Mesodermal cell (in vitro differentiated cells): ENCODE data around the gene PROS1.
"Not testable (repeated sequence)": the region's sequence is repeated elsewhere in the genome, so short reads cannot be mapped to it uniquely, and the experiment has no call there.

Experiments
- H3K27ac ChIP-seq: 2 replicates; pipeline ENCODE4 v1.7.0; 2013; ENCODE audit warnings: mild to moderate bottlenecking, low read depth, low read length, moderate library complexity; ENCODE audit not compliant: severe bottlenecking
- H3K36me3 ChIP-seq: 2 replicates; pipeline ENCODE4 v1.7.1; 2013; ENCODE audit warnings: mild to moderate bottlenecking, low read length, moderate library complexity; ENCODE audit not compliant: control insufficient read depth, insufficient read depth
- H3K4me1 ChIP-seq: one replicate; pipeline ENCODE4 v1.7.1; 2013; ENCODE audit warnings: mild to moderate bottlenecking, low read length; ENCODE audit not compliant: insufficient read depth, control insufficient read depth, poor library complexity, severe bottlenecking
- H3K4me3 ChIP-seq: 2 replicates; pipeline ENCODE4 v1.7.0; 2013; ENCODE audit warnings: low read length, control low read depth, mild to moderate bottlenecking; ENCODE audit not compliant: insufficient read depth, poor library complexity, severe bottlenecking; ENCODE audit errors: extremely low read depth
- H3K9me3 ChIP-seq: 2 replicates; pipeline ENCODE4 v1.7.1; 2013; ENCODE audit warnings: mild to moderate bottlenecking, low read length, moderate library complexity; ENCODE audit not compliant: control insufficient read depth
- WGBS, 2 experiments: methylation state at CpG; one replicate each; pipeline ENCODE4 v1.1.5; 2013; ENCODE audit warnings: missing lambda C conversion rate in 2 of 2; ENCODE audit not compliant: insufficient coverage in 2 of 2; 5-methylcytosine and 5-hydroxymethylcytosine counted together

PROS1 gene

GRCh38 chr3:93969997-93970396, 3.7 kb downstream of the PROS1 start:
- peak overlapping the region; percentile 93 for H3K27ac ChIP-seq
- no peaks in the 10 kb centered on the region for H3K9me3 ChIP-seq
- WGBS, 2 experiments, result 100% methylated on average over 1 of the region's 1 CpG; no CpG with 5 or more reads in 1 of the 2 experiments
- H3K4me3 ChIP-seq, result no peak overlapping the region
- H3K4me1 ChIP-seq, result peaks cover 8% of the 10 kb centered on the region
- H3K36me3 ChIP-seq, result no peaks in the 10 kb centered on the region

DNA sequence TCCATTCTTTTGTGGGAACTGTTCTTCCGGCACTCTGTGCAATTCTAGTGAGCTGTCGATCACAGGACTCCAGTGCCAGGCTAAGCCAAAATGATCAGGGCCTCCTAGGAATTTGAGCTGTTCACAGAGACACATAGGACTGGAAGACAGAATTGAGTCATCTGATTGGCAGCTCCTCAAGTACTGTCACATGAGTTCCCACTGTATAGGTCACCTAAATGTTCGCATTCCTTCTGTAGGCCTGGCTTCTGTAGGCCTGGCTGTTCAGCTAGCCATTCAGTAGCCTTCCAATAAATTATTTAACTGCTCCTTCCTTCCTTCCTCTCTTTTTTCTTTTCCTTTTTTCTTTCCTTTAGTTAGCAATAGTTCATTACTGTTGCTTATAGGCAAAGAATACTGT, 4.3 kb downstream of the PROS1 start:
- Histone ChIP-seq H3K4me1 (peaks cover 8% of the 10 kb centered on the region), H3K9me3 (no peaks in the 10 kb centered on the region), H3K36me3 (no peaks in the 10 kb centered on the region), H3K27ac (peak overlapping the region; percentile 93), H3K4me3 (no peak overlapping the region)
- WGBS, 2 experiments, result 87 to 96% methylated on average over 3 of the region's 3 CpGs

DNA sequence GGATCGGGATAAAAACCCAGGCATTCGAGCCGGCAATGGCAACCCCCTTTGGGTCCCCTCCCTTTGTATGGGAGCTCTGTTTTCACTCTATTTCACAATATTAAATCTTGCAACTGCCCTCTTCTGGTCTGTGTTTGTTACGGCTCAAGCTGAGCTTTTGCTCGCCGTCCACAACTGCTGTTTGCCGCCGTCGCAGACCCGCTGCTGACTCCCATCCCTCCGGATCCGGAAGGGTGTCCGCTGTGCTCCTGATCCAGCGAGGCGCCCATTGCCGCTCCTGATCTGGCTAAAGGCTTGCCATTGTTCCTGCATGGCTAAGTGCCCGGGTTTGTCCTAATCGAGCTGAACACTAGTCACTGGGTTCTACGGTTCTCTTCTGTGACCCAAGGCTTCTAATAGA, 8.6 kb downstream of the PROS1 start:
- not testable (repeated sequence) for H3K4me1 ChIP-seq, H3K4me3 ChIP-seq, H3K27ac ChIP-seq, H3K36me3 ChIP-seq, H3K9me3 ChIP-seq
- 85 to 93% methylated on average over 18 to 19 of the region's 19 CpGs for WGBS, 2 experiments

DNA sequence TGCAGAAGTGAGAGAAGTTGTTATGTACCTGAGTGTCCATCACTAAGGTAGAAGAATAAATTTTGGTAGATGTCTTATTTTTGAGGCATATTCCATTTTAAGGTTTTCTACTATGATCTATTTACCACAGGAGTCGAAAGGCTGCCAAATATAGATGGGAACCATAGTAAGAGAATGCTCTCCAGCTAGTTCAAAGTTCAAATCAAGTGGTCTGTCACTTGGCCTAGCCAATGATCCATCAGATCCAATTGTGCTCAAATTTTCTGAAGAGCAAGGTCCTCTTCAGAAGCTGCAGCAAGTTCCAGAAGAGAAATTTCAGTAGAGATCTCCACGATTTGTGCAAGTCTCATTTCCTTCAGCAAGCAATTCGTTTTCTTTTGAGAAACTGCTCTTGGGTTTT, 10.9 kb downstream of the PROS1 start:
- H3K4me3 ChIP-seq, result no peak overlapping the region
- no peak overlapping the region for H3K27ac ChIP-seq
- WGBS, 2 experiments, result 44 to 74% methylated on average over 2 of the region's 3 CpGs
- H3K36me3 ChIP-seq, result no peaks in the 10 kb centered on the region
- H3K9me3 ChIP-seq, result no peaks in the 10 kb centered on the region
- H3K4me1 ChIP-seq, result no peaks in the 10 kb centered on the region

DNA sequence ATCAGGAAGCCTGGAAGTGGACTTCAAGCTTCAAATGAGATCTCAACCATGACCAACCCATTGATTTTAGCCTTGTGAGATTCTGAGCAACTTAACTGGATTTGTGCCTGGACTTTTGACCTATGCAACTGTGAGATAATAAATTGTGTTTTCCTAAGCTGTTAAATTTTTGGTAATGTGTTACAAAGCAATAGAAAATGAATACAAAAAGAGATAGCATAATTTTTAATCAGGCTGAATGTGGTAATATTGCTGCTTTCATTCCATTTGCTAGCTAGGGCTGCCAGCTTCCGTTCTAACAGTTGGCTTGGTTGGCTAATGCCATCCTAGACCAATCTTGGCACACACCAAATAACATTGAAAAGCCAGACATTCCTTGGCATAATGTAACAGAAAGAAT, 12.2 kb downstream of the PROS1 start:
- H3K4me1 ChIP-seq, result no peaks in the 10 kb centered on the region
- no peak overlapping the region for H3K4me3 ChIP-seq
- WGBS, 2 experiments, result no CpG with 5 or more reads among the region's 1 CpG
- H3K9me3 ChIP-seq, result no peaks in the 10 kb centered on the region
- no peaks in the 10 kb centered on the region for H3K36me3 ChIP-seq
- H3K27ac ChIP-seq, result no peak overlapping the region

- no peaks in the 10 kb centered on the region for H3K36me3 ChIP-seq
- no CpG with 5 or more reads among the region's 1 CpG for WGBS, 2 experiments
- H3K9me3 ChIP-seq, result no peaks in the 10 kb centered on the region
- no peaks in the 10 kb centered on the region for H3K4me1 ChIP-seq
- no peak overlapping the region for H3K27ac ChIP-seq
- H3K4me3 ChIP-seq, result no peak overlapping the region
Observed at GRCh38 chr3:93961026-93961425, 12.7 kb downstream of the PROS1 start.

DNA sequence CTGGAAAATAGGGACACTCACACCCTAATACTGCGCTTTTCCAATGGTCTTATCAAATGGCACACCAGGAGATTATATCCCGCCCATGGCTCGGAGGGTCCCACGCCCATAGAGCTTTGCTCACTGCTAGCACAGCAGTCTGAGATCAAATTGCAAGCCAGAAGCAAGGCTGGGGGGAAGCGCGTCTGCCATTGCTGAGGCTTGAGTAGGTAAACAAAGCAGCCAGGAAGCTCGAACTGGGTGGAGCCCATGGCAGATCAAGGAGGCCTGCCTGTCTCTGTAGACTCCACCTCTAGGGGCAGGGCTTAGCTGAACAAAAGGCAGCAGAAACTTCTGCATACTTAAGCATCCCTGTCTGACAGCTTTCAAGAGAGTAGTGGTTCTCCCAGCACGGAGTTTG, 23.7 kb downstream of the PROS1 start:
- H3K27ac ChIP-seq, H3K36me3 ChIP-seq, H3K9me3 ChIP-seq, H3K4me3 ChIP-seq, H3K4me1 ChIP-seq: not testable (repeated sequence)
- WGBS, 2 experiments, result 75 to 79% methylated on average over 8 of the region's 8 CpGs

DNA sequence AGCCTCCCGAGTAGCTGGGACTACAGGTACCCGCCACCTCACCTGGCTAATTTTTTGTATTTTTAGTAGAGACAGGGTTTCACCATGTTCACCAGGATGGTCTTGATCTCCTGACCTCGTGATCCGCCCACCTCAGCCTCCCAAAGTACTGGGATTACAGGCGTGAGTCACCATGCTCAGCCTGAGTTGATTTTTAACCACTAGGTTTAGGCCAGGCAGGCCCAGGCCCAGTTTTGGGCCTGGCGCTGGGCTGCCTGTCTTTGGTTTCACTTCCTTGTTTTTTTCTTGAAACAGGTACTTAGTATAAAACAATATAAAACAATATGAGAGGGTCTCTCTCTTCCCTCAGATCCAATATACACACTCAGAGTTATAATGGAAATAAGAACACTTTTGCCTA, 36.2 kb downstream of the PROS1 start:
- H3K27ac ChIP-seq, H3K4me3 ChIP-seq, H3K36me3 ChIP-seq, H3K4me1 ChIP-seq: not testable (repeated sequence)
- WGBS, 2 experiments, result 84 to 92% methylated on average over 3 of the region's 6 CpGs
- peaks cover 11% of the 10 kb centered on the region for H3K9me3 ChIP-seq

GRCh38 chr3:93936549-93936948, 37.1 kb downstream of the PROS1 start:
- H3K9me3 ChIP-seq, result peaks cover 4% of the 10 kb centered on the region
- H3K27ac ChIP-seq, result no peak overlapping the region
- WGBS, 2 experiments, result 50% methylated on average over 1 of the region's 1 CpG; no CpG with 5 or more reads in 1 of the 2 experiments
- H3K4me3 ChIP-seq, result no peak overlapping the region
- H3K36me3 ChIP-seq, result no peaks in the 10 kb centered on the region
- no peaks in the 10 kb centered on the region for H3K4me1 ChIP-seq

- H3K4me1 ChIP-seq, result no peaks in the 10 kb centered on the region
- WGBS, 2 experiments, result 13 to 88% methylated on average over 1 to 2 of the region's 5 CpGs
- no peak overlapping the region for H3K27ac ChIP-seq
- no peak overlapping the region for H3K4me3 ChIP-seq
- H3K36me3 ChIP-seq, result no peaks in the 10 kb centered on the region
- H3K9me3 ChIP-seq, result no peaks in the 10 kb centered on the region
Observed at GRCh38 chr3:93934366-93935046, 39.2 kb downstream of the PROS1 start.

GRCh38 chr3:93931597-93932229, 42.0 kb downstream of the PROS1 start:
- no peaks in the 10 kb centered on the region for H3K4me1 ChIP-seq

More at GRCh38 chr3:93931597-93932229, 42.0 kb downstream of the PROS1 start:
- no peak overlapping the region for H3K27ac ChIP-seq
- H3K9me3 ChIP-seq, result no peaks in the 10 kb centered on the region
- H3K36me3 ChIP-seq, result no peaks in the 10 kb centered on the region
- no peak overlapping the region for H3K4me3 ChIP-seq
- 70 to 88% methylated on average over 3 of the region's 5 CpGs for WGBS, 2 experiments
